Endothelial cell of umbilical vein (primary cell): ENCODE results near the gene FUT6.

Experiments
- CTCF ChIP-seq, 2 donors: IDR thresholded peaks; 1 replicate in 1 of 2; 2 replicates in 1 of 2; pipeline ENCODE4 v1.5.1; 2011; ENCODE audit warnings: low read length in 2 of 2, mild to moderate bottlenecking in 2 of 2, moderate library complexity in 2 of 2, control low read depth in 1 of 2, inconsistent platforms in 1 of 2, low read depth in 1 of 2; ENCODE audit not compliant: insufficient read depth in 1 of 2; ENCODE audit errors: extremely low read depth in 1 of 2
- EZH2 ChIP-seq: IDR thresholded peaks from 2 replicates; pipeline ENCODE4 v1.6.1; 2012; ENCODE audit warnings: borderline replicate concordance, low read depth, mild to moderate bottlenecking, moderate library complexity, low read length, inconsistent platforms; ENCODE audit not compliant: severe bottlenecking
- FOS ChIP-seq: IDR thresholded peaks from 2 replicates; pipeline ENCODE4 v1.6.1; 2011; ENCODE audit warnings: mild to moderate bottlenecking, low read length, moderate library complexity, borderline replicate concordance; ENCODE audit not compliant: insufficient read depth
- MAX ChIP-seq: IDR thresholded peaks from 2 replicates; pipeline ENCODE4 v1.6.1; 2011; ENCODE audit not compliant: insufficient read depth, insufficient read length
- POLR2A ChIP-seq: IDR thresholded peaks from 2 replicates; pipeline ENCODE4 v1.6.1; 2012; ENCODE audit warnings: low read depth, mild to moderate bottlenecking, control low read depth, low read length
- POLR2AphosphoS5 ChIP-seq: IDR thresholded peaks from 2 replicates; pipeline ENCODE4 v1.6.1; 2012; ENCODE audit warnings: low read depth, mild to moderate bottlenecking, control low read depth, low read length, moderate library complexity; ENCODE audit not compliant: insufficient read depth

GRCh38 chr19:5823579-5824281 is 15.8 kb downstream of the FUT6 start:
- TF ChIP-seq EZH2 (no peak), CTCF (IDR thresholded peaks at IDR 0.05; ENCODE audit: extremely low read depth in 1 of 2, insufficient read depth in 1 of 2, low read depth in 1 of 2, low read length in 2 of 2) (peak in 1 of 2 donors; percentile 11), MAX (no peak), POLR2AphosphoS5 (no peak), POLR2A (no peak), FOS (no peak)
